PC-3 (cell line): ENCODE data around the gene SMIM7.

Source experiments
- CTCF ChIP-seq: fragments of 300-600 bp; sonication (generic); conservative IDR thresholded peaks from 2 replicates; pipeline ENCODE4 v1.5.1; 2017; ENCODE audit warnings: antibody characterized with exemption, low read depth, mild to moderate bottlenecking, low read length
- EZH2phosphoT487 ChIP-seq: fragments of 300-600 bp; sonication (generic); IDR thresholded peaks from 2 replicates; pipeline ENCODE4 v1.6.1; 2018; ENCODE audit warnings: mild to moderate bottlenecking, antibody characterized with exemption, low read length, borderline replicate concordance

- TF ChIP-seq CTCF (no peak), EZH2phosphoT487 (no peak)
Measured at GRCh38 chr19:16615808-16616207, 44.1 kb downstream of the SMIM7 start.
